Astrocyte (in vitro differentiated cells and primary cell): Measurements from ENCODE around the gene ARSG.

ENCODE experiments used
- EZH2 ChIP-seq: IDR thresholded peaks from 2 replicates; pipeline ENCODE4 v1.6.1; 2012; ENCODE audit warnings: mild to moderate bottlenecking, low read length, inconsistent platforms; ENCODE audit not compliant: insufficient read depth
- TF ChIP-seq, protein P1 (sequence below): IDR thresholded peaks from 2 replicates; pipeline ENCODE4 v1.5.1; 2011; ENCODE audit warnings: low read depth, mild to moderate bottlenecking, inconsistent platforms, low read length, moderate library complexity; ENCODE audit not compliant: insufficient read depth

DNA sequence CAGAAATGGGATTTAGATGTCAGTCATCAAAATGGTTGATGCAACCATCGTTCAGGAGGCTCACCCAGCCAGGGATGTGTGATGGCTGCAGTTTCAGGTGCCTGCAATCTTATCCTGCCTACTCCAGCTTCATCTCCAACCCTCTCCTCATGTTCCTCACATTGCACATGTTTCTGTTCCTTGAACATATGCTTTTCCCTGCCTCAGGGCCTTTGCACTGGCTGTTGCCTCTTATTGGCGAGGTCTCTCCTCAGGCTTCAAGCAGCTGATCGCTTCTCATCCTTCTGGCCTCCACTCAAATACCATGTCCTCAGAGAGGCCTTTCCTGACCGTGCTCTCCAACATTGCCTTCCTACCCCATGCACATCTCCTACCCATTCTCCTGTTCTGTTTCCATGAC is 24.6 kb downstream of the ARSG start:
- TF ChIP-seq, protein P1, sequence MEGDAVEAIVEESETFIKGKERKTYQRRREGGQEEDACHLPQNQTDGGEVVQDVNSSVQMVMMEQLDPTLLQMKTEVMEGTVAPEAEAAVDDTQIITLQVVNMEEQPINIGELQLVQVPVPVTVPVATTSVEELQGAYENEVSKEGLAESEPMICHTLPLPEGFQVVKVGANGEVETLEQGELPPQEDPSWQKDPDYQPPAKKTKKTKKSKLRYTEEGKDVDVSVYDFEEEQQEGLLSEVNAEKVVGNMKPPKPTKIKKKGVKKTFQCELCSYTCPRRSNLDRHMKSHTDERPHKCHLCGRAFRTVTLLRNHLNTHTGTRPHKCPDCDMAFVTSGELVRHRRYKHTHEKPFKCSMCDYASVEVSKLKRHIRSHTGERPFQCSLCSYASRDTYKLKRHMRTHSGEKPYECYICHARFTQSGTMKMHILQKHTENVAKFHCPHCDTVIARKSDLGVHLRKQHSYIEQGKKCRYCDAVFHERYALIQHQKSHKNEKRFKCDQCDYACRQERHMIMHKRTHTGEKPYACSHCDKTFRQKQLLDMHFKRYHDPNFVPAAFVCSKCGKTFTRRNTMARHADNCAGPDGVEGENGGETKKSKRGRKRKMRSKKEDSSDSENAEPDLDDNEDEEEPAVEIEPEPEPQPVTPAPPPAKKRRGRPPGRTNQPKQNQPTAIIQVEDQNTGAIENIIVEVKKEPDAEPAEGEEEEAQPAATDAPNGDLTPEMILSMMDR: no peak
- no peak for TF ChIP-seq EZH2
